Uterus (tissue), 2 donors: ENCODE measurements around the gene CCSER1.

Source experiments
- CTCF ChIP-seq, 4 experiments: fragments of 200-600 bp in 2 of 4; fragments of 450-650 bp in 2 of 4; sonication (generic) in 2 of 4; IDR thresholded peaks; one replicate each; pipeline ENCODE4 v1.5.1; 2016 to 2019; ENCODE audit warnings: antibody characterized with exemption in 4 of 4, mild to moderate bottlenecking in 2 of 4, moderate library complexity in 1 of 4
- POLR2A ChIP-seq, 2 donors: fragments of 450-650 bp; IDR thresholded peaks; one replicate each; pipeline ENCODE4 v1.6.1; 2016; ENCODE audit warnings: antibody characterized with exemption in 2 of 2, mild to moderate bottlenecking in 1 of 2, moderate library complexity in 1 of 2

GRCh38 chr4:90982813-90983212, 855.6 kb downstream of the CCSER1 start:
- no peak for TF ChIP-seq POLR2A (IDR thresholded peaks at IDR 0.05)
- TF ChIP-seq CTCF (IDR thresholded peaks at IDR 0.05), result no peak
